GM19397 (cell line): ENCODE results near the gene CFAP299.

Experiments used
- ATAC-seq: cut with Tn5 transposase; IDR thresholded peaks from one replicate; pipeline ENCODE4 v1.9.1; 2021; ENCODE audit warnings: mild to moderate bottlenecking, moderate library complexity; ENCODE audit not compliant: unreplicated experiment

The CFAP299 gene

GRCh38 chr4:80387390-80388283, 52.1 kb downstream of the CFAP299 start:
- ATAC-seq = no peak

- no peak for ATAC-seq
Observed at GRCh38 chr4:80388284-80388607, 52.7 kb downstream of the CFAP299 start.

DNA sequence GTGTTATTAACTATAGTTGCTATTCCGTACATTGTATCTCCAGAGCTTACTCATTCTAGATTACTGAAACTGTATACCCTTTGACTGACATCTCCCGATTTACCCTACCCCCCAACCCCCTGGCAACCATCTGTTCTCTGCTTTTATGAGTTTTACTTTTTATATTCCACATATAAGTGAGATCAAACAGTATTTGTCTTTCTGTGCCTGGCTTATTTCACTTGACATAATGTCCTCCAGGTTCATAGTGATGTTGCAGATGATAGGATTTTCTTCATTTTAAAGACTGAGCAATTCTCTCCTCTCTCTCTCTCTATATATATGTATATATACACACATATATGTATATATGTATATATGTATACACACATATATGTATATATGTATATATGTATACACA, 54.6 kb downstream of the CFAP299 start:
- ATAC-seq = no peak

DNA sequence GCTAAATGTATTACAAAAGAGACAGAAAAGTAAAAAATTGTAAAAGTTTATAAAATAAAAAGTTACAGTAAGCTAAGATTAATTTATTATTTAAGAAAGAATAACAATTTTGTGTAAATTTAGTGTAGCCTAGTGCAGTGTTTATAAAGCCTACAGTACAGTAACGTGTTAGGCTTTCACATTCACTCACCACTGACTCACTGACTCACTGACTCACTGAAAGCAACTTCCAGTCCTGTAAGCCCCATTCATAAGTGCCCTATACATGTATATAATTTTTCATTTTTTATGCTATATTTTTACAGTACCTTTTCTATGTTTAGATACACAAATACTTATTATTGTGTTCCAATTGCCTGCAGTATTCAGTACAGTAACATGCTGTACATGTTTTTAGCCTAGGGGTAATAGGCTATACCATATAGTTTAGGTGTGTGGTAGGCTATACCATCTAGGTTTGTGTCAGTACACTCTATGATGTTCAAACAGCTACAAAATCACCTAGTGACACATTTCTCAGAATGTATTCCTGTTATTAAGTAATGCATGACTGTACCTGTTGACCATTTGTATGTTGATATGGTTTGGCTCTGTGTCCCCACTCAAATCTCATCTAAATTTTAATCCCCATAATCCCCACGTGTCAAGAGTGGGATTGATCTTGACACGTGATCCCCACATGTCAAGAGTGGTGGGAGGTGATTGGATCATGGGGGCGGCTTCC, 57.9 kb downstream of the CFAP299 start:
- no peak for ATAC-seq

DNA sequence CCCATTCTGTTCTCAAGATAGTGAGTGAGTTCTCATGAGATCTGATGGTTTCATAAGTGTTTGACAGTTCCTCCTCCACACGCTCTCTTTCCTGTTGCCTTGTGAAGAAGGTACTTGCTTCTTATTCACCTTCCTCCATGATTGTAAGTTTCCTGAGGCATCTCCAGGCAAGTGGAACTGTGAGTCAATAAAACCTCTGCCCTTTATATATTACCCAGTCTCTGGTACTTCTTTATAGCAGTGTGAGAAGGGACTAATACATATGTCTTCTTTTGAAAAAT, 58.4 kb downstream of the CFAP299 start:
- ATAC-seq = no peak

DNA sequence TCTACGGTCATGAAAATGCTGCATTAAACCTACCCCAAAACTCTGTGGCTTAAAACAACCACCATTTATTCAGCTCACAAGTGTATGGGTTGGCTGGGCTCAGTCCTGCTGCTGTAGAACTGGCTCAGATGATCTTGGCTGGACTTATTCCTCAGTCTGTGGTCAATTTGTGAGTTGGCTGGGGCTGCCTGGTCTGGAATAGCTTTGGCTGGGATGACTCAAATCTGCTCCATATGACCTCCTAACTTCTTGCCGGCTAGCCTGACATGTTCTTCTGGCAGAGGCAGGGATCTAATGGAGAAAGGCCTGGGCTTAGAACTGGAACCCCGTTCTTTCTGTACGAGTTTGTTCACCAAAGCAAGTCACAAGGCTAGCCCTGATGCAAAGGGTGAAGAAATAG, 71.7 kb downstream of the CFAP299 start:
- no peak for ATAC-seq

DNA sequence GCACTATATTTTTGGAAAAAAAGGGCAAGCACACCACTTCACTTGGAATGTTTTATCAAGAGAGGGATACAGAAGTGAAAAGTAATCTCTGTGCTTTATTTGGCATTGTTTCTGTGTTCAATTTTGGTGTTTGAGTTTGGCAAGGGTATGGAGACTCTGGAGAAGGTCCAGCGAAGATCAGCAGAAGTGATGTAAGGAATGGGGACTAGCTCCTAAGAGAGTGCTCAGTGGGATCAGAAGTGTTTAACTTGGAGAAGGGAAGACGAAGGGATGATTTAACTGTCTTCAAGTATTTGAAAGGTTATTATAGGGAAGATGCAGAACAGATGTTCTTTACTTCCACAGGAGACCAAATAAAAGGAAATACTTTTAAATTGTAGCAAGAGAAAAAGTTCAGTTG, 74.3 kb downstream of the CFAP299 start:
- no peak for ATAC-seq

DNA sequence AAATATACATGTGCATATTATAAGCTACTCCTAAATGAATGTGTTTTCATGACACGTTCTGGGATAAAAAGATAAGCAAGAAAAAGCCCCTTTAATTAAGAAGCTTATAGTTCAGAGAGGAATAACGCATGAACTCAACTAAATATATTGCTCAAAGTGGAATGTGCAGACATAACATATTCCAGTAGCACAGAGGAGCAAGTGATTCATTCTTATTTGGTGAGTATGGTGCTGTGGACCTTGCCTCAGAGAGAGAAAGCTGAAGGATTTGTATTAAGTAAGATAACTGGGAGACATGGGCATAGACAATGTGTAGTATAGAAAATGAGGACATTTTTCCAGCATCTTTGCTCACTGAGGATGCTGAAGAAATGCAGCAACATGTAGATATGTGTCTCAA, 76.8 kb downstream of the CFAP299 start:
- no peak for ATAC-seq

DNA sequence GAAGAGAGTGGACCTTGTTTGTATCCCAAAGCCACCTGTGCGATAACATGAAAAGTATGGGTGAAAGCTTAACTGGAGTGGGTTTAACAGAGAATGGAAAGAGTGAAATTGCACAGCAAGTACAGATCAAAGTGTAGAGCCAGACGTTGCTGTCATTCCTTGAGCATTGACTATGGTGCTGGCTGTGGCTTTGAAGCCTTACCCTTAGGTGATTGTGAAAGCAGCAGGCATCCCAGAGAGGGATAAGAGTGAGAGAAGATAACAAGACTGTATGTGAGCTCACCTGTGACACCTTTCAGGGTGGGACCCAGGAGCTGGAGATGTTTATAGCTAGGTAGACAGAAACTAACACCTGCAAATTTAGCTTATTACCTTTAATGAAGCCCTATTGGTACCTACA, 77.6 kb downstream of the CFAP299 start:
- ATAC-seq = no peak

GRCh38 chr4:80417019-80417418, 81.5 kb downstream of the CFAP299 start:
- ATAC-seq = no peak

DNA sequence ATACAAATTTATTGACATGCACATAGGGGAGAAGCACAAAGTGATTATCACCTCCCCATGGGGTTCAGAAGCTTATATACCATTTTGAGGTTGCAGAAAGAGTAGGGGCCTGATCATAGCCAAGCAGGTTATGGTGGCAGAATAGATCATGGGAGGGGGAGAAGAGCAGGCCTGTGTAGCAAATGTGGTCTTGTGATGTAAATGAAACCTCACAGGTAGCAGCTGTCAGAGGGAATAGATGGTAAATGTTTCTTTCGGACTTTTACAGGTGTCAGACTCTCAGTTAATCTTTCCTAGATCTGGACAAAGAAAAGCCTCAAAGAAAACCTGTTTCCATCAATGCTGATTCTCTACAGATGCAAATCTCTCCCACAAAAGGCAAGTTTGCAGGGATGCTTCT, 84.4 kb downstream of the CFAP299 start:
- peak; percentile 69 for ATAC-seq

GRCh38 chr4:80420638-80421037, 85.1 kb downstream of the CFAP299 start:
- no peak for ATAC-seq

- no peak for ATAC-seq
Observed at GRCh38 chr4:80422727-80423404, 87.3 kb downstream of the CFAP299 start.

DNA sequence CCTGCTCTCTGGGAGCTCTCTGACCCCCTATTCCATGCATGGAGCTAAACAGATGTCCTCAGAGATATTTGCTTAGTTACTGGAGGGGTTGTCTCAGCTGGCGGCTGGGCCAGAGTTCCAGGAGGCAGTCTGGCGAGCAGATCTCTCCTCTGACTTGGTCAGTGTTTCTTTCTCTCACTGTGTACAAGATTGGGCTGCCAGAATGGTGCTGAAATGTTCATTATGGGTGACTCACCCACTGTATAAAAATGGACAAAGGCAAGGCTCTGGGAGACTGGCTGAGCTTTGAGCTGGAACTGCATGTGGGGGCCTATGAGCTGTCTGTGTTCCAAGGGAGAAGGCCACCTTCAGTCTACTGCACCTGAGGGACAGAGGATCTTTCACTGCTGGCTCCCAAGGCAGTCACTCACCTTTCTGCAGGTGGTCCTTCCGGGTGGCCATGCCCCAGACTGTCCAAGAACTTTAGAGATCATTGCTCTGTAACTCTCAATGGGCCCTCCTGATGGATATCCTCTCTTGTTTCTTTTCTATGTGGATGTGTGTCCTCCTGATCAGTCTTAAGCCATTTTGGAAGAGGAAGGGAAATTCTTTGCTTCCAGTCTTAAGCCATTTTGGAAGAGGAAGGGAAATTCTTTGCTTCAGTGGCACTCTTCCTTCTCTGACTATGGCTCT, 88.2 kb downstream of the CFAP299 start:
- no peak for ATAC-seq

DNA sequence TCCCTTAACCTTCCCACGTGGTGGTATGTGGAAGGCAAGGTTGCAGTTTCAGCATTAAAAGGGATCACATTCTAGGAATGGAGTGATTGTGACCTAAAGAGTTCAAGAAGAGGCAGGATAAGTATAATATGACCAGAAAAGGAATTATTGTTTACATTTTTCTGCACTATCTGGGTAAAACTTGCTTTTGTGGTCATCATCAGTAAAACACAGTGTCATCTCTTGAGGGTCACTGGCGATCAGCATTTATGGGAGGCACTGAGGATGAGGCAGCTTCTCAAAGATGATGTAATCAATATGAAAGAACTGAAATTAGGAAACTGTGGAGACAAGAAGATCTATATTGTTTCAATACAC, 88.7 kb downstream of the CFAP299 start:
- ATAC-seq = no peak

DNA sequence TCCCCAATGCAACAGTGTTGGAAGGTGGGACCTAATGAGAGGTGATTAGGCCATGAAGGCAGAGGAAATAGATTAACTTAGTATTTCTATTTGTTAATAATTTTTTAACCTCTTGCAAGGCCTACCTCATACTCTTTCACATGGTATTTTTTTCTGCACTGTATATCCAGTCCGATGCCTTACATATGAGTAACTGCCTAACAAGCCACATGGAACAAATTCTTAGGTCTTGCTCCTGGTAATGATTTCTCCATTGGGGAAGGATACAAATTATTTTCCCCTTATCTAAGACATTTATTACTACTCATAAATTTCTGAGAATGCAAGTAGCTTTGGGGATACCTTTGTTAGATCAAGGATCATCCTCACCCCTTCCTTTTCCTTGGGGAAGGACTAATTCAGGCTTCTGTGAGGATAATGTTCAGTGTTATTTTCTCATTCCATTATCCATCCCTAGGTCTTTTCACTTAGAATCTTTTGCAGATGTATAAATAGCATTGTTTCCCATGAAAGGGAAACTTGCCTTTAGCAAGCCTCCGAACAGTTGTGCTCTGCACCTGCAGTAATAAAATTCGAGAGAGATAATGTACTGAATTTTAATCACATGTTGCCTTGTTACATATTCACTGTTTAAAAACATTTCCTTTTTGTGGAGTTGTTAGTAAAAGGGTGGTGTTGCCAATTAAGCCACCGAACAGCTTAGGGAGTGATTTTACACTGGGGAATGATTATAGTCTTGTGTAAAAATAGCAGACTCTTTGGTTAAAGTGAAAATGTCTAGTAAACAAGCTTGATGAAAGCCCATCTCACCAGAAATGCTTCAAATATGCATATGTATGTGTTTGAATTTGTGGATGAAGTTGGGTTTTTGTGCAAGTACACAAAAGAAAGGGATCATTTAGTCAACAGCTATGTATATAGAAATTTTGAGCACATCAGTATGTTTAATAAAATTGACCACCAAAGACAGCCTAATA, 89.9 kb downstream of the CFAP299 start:
- no peak for ATAC-seq

DNA sequence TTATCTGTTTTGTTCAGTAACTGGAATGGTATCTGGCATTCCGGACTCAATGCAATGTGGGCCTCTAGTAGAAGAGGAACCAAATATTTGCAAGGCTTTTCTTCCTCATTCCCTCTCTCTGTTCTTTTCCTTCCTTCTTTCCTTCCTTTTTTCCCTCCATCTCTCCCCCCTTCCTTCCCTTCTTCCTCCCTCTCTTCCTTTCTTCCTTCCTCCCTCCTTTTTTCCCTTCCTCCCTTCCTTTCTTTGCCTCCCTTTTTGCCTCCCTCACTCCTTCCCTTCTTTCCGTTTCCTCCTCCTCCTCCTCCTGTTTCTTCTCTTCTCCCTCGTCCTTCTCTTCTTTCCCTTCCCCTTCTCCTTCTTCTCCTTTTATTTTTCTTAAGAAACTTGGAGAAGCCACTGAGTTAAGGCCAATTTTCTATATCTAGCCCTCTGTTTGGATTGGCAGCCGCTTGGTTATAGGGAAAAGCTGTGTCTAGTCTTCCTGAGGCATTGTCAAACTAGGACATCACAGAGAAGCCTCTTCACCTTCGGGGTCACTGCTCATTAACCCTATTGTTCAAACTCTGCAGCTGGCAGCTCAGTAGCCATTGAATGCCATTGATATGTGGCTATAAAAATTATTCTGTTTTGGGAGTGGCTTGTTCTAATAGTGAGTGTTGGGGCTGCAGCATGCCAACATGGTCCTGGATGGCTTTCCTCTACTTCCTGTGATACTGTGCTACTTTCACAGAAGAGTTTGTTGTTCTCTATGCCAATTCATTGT, 95.9 kb downstream of the CFAP299 start:
- no peak for ATAC-seq

DNA sequence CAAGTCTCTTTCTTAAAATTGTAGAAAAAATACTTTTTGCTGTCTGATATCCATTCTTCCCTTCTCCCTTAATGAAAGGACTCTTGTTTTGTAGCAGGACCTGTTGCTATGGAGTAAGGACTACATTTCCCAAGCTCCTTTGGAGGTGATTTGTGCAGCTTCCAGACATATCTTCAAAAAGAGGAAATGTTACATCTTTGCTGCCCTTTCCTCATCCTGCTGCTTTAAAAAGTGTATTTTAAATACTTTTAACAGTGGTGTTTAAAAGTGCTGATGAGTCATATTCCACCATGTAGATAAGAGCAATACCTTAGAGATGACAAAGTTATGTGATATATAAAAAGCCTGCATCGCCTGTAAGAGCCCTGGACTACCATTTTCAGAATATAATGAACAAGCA, 98.7 kb downstream of the CFAP299 start:
- ATAC-seq = no peak

DNA sequence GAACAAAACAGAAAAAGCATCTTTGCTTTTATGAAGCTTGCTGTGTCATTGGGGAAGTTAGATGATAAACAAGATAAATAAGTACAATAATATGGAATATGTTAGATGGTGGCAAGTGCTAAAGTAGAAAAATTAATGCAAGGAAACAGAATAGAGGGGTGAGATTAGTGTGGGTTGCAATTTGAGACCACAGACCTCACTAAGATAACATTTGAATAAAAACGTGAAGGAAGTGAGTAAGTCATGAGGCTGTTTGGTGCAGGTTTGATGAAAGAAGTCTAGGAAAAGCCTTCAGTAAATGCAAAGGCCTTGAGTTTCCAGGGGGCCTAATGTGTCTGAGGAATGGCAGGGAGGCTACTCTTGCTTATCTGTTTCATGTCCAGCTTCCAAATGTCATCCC, 102.5 kb downstream of the CFAP299 start:
- ATAC-seq = no peak
